Loucy (cell line): Measurements from ENCODE around the gene NINL.

Experiments
- CTCF ChIP-seq: fragments of 200-600 bp; sonication (generic); conservative IDR thresholded peaks from 2 replicates; pipeline ENCODE4 v1.5.1; 2014; ENCODE audit warnings: mild to moderate bottlenecking, antibody characterized with exemption, low read length
- EZH2phosphoT487 ChIP-seq: fragments of 200-600 bp; IDR thresholded peaks from 2 replicates; pipeline ENCODE4 v1.6.1; 2018; ENCODE audit warnings: antibody characterized with exemption, mild to moderate bottlenecking, moderate library complexity, borderline replicate concordance

GRCh38 chr20:25487306-25487705, 98.0 kb downstream of the NINL start:
- no peak for TF ChIP-seq CTCF
- no peak for TF ChIP-seq EZH2phosphoT487
